Testis (tissue), 2 donors: ENCODE data around the gene ANKRD11.

ENCODE experiments used
- POLR2A ChIP-seq: fragments of 450-650 bp; IDR thresholded peaks from one replicate; pipeline ENCODE4 v1.6.1; 2017; ENCODE audit warnings: antibody characterized with exemption, mild to moderate bottlenecking, moderate library complexity
- TF ChIP-seq, protein P1 (sequence below), 3 experiments: fragments of 450-650 bp in 2 of 3; fragments of 200-600 bp in 1 of 3; sonication (generic) in 1 of 3; IDR thresholded peaks; one replicate each; pipeline ENCODE4 v1.5.1; 2016 to 2019; ENCODE audit warnings: antibody characterized with exemption in 3 of 3, mild to moderate bottlenecking in 2 of 3, moderate library complexity in 1 of 3

DNA sequence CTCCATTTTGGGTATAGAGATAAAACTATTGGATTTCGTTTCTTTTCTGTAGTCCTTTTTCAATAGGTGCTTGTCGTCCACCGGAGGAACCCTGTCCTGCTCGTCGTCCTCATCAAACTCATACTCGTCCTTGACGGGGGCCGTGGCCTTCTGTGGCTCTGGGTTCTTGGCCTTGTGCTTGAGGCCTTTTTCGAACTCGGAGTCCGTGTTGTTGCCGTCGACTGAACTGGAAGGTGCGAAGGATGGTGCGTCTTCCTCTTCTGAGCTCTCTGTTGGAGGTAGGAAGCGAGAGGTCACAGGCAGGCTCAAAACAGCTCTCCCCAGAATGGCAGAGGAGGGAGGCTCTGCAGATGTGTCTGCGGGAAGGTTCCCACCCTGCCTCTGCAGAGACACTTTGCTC lies 205.0 kb downstream of the ANKRD11 start:
- TF ChIP-seq, protein P1, sequence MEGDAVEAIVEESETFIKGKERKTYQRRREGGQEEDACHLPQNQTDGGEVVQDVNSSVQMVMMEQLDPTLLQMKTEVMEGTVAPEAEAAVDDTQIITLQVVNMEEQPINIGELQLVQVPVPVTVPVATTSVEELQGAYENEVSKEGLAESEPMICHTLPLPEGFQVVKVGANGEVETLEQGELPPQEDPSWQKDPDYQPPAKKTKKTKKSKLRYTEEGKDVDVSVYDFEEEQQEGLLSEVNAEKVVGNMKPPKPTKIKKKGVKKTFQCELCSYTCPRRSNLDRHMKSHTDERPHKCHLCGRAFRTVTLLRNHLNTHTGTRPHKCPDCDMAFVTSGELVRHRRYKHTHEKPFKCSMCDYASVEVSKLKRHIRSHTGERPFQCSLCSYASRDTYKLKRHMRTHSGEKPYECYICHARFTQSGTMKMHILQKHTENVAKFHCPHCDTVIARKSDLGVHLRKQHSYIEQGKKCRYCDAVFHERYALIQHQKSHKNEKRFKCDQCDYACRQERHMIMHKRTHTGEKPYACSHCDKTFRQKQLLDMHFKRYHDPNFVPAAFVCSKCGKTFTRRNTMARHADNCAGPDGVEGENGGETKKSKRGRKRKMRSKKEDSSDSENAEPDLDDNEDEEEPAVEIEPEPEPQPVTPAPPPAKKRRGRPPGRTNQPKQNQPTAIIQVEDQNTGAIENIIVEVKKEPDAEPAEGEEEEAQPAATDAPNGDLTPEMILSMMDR (IDR thresholded peaks at IDR 0.05): no peak
- TF ChIP-seq POLR2A: no peak
